Testis (tissue), 2 donors: ENCODE data around the gene DNAJC5.

Experiments
- POLR2A ChIP-seq: fragments of 450-650 bp; IDR thresholded peaks from one replicate; pipeline ENCODE4 v1.6.1; 2017; ENCODE audit warnings: antibody characterized with exemption, mild to moderate bottlenecking, moderate library complexity
- TF ChIP-seq, protein P1 (sequence below), 3 experiments: fragments of 450-650 bp in 2 of 3; fragments of 200-600 bp in 1 of 3; sonication (generic) in 1 of 3; IDR thresholded peaks; one replicate each; pipeline ENCODE4 v1.5.1; 2016 to 2019; ENCODE audit warnings: antibody characterized with exemption in 3 of 3, mild to moderate bottlenecking in 2 of 3, moderate library complexity in 1 of 3

DNA sequence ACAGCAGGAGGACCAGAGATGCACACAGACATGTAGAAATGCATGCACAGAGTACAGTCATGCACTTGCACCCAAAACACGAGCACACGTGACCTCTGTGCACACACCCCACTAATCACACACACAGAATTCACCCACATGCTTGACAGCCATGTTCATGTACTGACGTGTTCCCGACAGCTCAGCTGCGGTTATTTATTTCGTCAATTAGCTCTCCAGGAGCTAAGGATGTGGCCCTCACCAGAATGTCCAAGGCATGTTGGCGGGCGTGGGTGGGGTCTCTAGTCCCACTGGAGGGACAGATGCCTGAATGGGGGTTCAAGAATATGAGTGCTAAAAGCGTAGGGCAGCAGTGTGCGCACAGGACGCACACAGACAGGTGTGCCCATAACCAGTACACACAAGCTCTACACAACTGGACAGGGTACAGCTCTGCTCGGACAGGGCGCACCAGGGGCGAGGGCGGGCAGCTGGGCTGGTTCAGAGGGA, 85.4 kb downstream of the DNAJC5 start:
- TF ChIP-seq, protein P1, sequence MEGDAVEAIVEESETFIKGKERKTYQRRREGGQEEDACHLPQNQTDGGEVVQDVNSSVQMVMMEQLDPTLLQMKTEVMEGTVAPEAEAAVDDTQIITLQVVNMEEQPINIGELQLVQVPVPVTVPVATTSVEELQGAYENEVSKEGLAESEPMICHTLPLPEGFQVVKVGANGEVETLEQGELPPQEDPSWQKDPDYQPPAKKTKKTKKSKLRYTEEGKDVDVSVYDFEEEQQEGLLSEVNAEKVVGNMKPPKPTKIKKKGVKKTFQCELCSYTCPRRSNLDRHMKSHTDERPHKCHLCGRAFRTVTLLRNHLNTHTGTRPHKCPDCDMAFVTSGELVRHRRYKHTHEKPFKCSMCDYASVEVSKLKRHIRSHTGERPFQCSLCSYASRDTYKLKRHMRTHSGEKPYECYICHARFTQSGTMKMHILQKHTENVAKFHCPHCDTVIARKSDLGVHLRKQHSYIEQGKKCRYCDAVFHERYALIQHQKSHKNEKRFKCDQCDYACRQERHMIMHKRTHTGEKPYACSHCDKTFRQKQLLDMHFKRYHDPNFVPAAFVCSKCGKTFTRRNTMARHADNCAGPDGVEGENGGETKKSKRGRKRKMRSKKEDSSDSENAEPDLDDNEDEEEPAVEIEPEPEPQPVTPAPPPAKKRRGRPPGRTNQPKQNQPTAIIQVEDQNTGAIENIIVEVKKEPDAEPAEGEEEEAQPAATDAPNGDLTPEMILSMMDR (IDR thresholded peaks at IDR 0.05), result no peak
- no peak for TF ChIP-seq POLR2A
